GM18499 (cell line): ENCODE data around the gene BHLHA9.

ENCODE experiments used
- ATAC-seq: cut with Tn5 transposase; IDR thresholded peaks from one replicate; pipeline ENCODE4 v1.9.1; 2021; ENCODE audit warnings: moderate number of reproducible peaks; ENCODE audit not compliant: insufficient read depth, unreplicated experiment

The BHLHA9 gene

DNA sequence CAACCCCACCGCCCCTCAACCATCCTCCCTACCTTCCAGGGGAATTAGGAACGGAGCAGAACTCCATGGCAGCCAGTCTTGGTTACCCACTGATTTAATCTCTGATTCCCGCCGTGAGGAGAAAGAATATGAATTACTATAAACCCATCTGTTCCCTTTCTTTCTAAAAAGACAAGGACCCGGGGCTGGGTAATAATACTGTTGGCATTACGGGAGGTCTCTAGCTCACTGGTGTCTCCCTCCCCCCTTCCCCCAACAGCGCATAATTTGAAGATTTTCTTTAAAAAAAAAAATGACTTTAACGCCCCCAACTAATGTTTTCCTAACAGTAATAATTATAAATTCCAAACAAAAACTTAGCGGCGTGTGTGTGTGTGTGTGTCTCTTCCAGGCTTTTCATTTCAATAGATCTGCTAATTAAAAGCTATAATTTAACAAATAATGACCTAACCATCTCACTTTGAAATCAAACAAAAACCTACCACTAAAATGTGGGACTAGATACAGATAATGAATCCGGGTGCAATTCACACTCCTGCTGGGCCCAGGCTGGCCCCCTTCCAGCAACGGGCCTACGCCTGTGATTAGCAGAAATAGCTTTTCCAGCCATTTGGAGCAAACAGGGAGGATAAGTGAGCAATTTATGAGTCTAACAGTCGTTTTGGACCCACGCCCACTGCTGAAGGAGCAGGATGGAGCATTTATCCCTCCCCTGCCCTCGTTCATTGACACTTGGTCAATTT is 18.2 kb upstream of the BHLHA9 start:
- ATAC-seq = no peak

DNA sequence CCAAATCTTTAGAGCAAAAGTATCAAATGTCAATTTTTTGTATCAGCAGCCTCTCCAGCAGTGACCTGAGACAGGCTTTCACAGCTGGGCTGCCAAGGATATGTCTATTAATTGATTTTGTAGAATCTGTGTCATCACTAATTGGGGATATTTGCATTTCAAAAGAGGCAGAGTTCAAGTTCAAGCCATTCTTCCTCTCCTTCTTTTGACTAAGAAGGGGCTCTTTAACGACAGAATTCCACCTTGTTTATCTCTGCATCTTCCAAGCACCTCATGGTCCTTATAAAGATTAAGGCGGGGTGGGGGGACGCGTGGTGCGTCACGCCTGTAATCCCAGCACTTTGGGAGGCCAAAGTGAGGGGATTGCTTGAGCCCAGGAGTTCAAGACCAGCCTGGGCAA is 15.2 kb upstream of the BHLHA9 start:
- ATAC-seq = no peak

DNA sequence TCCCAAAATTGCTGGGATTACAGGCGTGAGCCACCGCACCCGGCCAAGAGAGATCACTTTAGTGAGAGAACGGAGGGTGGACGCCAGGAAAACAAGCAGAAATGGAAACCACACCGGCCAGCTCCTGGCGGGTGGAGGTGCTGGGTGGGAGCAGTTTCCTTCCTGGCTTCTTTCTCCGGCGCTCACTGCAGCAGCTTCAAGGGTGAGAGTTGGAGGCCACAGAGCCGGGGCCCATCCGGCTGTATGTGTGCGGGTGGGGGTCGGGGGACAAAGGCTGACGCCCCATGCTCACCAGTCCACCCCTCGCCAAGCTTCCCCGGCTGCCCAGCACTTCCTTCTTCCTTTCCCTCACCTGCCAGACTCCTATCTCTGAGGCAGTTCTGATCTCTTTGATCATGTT is 13.5 kb upstream of the BHLHA9 start:
- ATAC-seq = no peak

- no peak for ATAC-seq
These were observed 10.0 kb upstream of the BHLHA9 start for GRCh38 chr17:1260086-1260769.

DNA sequence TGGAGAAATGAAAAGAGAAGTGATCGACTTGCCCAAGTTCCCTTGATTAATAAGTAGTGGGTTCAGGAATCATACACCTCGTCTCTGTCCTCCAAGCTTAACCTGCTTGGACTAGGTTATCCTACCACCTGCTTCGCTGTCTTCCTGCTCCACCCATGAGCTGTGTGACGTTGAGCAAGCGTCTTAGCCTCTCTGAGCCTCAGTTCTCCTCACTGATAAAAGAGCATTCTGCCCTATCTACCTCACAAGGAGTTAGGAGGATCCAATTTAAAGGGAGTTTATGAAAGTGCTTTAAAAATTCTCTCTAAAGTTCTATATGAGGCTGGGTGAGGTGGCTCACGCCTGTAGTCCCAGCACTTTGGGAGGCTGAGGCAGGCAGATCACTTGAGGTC is 9.5 kb upstream of the BHLHA9 start:
- no peak for ATAC-seq

GRCh38 chr17:1264196-1264595 is 6.0 kb upstream of the BHLHA9 start:
- no peak for ATAC-seq

- ATAC-seq = no peak
These were observed 2.7 kb upstream of the BHLHA9 start for GRCh38 chr17:1267471-1267943.

- ATAC-seq = no peak
These were observed 783 bp downstream of the BHLHA9 start for GRCh38 chr17:1271030-1271423.

- ATAC-seq = no peak
These were observed 1.2 kb downstream of the BHLHA9 start for GRCh38 chr17:1271441-1271840.

DNA sequence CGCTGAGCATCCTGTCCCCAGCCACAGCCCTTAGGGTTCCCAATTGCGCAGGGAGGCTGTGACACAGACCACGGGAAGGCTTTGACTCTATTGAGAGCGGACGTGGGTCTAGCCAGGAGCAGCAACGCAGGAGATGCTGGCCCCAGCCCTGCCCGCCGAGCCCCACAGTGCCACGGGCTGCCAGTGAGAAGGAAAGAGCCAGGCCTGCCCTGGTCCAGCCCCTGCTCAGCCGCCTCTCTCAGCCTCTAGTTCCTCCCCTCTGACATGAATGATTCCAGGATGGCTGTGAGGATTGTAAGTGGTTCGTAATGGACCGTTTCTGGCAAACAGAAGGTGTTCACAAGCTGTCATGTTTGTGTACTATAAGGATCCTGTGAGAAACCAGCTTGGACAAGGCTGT is 2.5 kb downstream of the BHLHA9 start:
- ATAC-seq = no peak

DNA sequence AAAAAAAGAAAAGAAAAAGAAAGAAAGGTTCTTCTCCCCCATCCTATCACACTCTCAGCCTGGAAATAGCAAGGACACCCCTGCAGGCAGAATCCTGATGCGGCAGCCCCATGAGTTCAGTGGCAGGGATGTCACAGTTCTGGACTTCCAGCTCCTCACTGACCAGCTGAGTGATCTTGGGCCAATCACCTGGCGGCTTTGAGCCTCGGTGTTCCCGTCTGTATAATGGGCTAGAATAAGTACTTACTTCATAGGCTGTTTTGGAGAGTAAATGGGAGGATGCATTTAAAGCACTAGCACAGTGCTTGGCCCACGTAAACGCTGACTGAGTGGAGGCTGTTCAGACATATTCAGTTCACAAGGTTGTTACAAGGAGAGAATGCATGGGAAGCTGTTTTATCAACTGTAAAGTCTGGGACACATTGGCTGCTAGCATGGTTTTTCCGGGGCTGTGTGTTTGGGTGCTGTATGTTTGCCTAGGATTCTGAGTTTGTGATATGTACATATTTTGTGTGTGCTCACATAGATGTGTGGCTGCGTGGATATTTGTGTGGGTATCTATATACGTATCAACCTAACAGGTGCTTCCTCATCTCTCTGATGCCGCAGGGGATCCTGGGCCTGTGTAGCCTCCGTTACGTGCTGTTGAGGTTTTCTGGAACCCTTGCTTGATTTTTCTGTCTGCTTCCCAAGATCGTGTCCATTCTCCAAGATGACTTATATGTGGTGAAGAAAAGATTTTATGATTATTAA is 3.4 kb downstream of the BHLHA9 start:
- no peak for ATAC-seq

DNA sequence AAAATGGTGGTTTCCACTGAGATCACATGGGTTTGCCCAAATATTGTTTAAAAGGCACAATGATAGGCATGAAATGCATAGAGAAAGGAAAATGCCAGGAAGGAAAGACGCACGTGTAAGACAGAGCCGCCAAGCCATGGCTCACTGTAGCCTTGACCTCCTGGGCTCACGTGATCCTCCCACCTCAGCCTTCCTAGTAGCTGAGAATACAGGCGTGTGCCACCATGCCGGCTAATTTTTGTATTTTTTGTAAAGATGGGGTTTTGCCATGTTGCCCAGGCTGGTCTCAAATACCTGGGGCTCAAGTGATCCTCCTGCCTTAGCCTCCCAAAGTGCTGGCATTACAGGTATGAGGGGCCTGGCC is 4.0 kb downstream of the BHLHA9 start:
- no peak for ATAC-seq

DNA sequence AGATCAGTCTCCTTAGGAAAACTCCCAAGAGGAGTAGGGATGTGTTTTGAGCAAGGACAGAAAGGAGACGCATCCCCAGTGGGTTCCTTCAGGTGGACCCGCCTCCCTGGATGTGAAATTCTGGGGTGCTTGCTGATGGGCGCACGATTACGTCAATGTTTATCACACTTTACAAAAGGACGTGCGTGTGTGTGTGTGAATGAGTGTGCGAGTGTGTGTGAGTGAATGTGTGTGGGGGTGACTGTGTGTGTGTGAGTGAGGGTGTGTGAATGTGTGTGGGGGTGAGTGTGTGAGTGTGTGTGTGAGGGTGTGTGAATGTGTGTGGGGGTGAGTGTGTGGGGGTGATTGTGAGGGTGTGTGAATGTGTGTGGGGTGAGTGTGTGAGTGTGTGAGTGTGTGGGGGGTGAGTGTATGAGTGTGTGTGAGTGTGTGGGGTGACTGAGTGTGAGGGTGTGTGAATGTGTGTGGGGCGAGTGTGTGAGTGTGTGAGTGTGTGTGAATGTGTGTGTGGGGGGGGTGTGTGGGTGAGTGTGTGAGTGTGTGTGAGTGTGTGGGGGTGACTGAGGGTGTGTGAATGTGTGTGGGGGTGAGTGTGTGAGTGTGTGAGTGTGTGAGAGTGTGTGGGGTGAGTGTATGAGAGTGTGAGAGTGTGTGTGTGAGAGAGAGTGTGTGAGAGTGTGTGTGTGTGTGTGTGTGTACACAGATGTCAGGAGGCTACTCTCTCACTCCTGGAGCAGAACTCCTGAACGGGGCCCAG is 5.1 kb downstream of the BHLHA9 start:
- ATAC-seq = no peak

GRCh38 chr17:1275962-1276736 is 5.9 kb downstream of the BHLHA9 start:
- ATAC-seq = no peak

DNA sequence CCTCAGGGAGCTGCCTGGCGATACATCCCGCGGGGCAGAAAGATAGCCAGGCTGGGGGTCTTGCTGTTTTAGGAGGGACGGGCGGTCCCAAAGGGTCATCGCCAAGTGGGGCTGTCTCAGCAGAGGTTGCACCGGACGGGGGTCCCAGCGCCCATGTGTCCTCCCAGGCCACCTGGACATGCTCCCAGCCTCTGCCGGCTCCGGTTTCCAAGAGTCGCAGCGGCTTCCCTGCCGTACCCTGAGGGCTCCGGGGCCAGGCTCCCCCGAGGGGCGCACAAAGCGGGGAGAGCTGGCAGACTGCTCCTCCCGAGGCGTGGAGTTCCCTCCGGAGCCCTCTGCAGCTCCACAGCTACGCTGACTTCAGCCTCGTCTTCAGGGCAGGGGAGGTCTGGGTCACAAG is 10.4 kb downstream of the BHLHA9 start:
- no peak for ATAC-seq

DNA sequence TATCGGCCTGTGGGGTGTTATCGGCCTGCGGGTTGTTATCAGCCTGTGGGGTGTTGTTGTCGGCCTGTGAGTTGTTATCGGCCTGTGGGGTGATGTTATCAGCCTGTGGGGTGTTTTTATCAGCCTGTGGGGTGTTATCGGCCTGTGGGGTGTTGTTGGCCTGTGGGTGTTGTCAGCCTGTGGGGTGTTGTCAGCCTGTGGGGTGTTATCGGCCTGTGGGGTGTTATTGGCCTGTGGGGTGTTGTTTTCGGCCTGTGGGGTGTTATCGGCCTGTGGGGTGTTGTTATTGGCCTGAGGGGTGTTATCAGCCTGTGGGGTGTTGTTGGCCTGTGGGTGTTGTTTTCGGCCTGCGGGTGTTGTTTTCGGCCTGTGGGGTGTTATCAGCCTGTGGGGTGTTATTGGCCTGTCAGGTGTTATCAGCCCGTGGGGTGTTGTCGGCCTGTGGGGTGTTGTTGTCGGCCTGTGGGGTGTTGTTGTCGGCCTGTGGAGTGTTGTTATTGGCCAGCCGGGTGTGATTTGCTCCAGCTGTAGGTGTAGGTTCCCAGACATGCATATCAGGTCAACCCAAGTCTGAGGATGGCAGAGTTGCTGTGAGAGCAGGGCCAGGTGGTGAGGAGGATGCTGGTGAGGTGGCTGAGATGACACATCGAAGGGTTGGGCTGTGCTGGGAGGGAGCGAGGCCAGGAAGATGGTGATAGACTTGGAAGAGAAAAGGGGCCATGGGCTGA is 16.3 kb downstream of the BHLHA9 start:
- no peak for ATAC-seq

DNA sequence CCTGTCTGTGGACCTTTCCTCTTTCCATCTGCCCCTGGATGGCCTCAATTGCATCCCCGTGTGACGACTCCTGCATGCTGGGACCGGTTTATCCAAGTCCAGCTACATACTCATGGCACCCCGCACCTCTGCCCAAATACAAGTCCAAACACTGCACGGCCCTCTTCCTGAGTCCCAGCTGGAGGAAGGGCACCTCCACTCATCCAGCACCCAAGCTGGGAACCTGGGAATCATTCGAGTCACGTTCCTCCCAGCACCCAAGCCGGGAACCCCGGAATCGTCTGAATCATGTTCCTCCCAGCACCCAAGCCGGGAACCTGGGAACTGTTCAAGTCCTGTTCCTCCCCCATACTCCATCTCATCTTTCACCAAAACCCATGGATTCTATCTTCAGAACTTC is 19.5 kb downstream of the BHLHA9 start:
- ATAC-seq = no peak

- ATAC-seq = no peak
These were observed 20.4 kb downstream of the BHLHA9 start for GRCh38 chr17:1290676-1291075.

- no peak for ATAC-seq
These were observed 24.0 kb downstream of the BHLHA9 start for GRCh38 chr17:1294157-1294717.
